ENCODE results near the gene ARID5B.

DNA sequence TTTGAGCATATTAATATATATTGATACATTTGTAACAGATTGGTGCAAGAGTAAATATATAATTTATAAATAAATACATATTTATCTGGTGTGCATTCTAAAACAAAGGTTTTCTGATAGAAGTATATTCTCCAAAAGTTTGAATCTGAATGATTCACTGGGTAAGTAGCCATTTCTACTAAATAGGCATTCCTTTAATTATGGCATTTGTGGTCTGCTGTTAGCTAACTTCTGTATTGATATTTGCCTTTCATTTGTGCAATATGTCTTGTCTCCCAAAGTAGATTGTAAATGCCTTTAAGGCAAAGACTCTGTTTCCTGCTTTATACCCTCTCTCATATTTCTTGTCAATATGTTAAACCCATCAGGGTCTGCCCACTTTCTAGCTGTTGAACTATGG, 11.1 kb upstream of the ARID5B start:
- TF ChIP-seq TAF1 (IDR thresholded peaks at IDR 0.05; ENCODE audit: low read depth, low read length): no peak
- TF ChIP-seq POLR2AphosphoS5 (IDR thresholded peaks at IDR 0.05; ENCODE audit: low read depth, low read length): no peak
- no peak for TF ChIP-seq POLR2A (IDR thresholded peaks at IDR 0.05; ENCODE audit: low read depth, low read length)
- no peak for TF ChIP-seq POU2F2 (IDR thresholded peaks at IDR 0.05; ENCODE audit: low read depth, low read length)

All from GM12891 (cell line).